SKM-1 treated with dmso at 0.1 percent for 144 hours (cell line): ENCODE measurements around the gene ACVR1.

Experiments
- DNase-seq: peaks from one replicate; lab custom pipeline; 2025; ENCODE audit not compliant: unreplicated experiment; lab: John Stamatoyannopoulos, UW

The ACVR1 gene

DNA sequence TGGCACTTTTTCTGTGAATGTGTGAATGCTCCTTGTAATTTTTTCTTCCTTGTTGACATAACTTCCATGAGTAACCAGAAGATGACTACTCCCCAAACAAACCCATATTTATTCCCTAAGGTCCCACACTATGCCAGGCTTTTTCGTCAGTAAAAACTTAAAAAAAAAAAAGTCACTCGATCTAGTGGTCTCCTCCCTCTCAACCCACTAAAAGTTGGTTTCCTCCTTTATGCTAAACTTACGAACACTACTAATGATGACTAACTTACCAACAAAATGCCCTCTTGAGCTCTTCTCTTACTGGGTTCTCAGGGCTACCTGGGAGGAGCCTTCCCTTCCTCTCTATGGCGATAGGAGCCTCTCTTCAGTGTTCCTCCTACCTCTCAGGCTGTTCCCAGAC, 18.2 kb downstream of the ACVR1 start:
- no peak for DNase-seq

DNA sequence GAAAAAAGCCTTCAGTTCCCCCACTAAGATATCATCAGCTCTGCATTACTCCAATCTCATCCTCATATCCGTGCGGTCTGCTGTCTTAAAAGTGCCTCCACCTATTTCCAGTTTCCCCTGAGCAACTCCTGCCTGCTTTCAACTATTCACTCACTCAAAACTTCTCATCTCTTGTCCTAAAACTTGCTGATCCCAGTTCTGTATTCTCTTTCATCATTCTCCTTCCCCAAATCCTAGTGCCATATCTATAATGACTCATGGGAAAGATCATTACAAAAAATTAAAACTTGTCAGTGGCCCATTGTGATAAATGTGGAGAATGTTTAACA, 20.0 kb downstream of the ACVR1 start:
- no peak for DNase-seq

DNA sequence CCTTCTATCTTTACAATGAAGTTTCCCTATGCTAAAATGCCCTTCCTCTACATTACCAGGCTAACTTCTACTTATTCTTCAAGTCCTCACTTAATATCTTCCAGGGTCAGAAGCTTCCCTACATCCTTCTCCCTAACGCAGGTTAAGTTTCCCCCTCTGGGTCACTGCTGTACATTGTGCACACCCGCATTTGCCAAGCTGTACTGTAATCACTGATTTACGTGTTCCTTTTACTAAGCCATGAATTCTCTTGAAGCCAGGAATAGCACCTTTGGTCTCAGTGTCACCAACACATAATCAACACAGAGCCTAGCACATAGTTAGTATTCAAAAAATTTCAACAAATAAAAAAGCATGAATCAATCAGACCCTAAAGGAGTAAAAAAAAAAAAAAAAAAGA, 22.3 kb downstream of the ACVR1 start:
- no peak for DNase-seq

DNA sequence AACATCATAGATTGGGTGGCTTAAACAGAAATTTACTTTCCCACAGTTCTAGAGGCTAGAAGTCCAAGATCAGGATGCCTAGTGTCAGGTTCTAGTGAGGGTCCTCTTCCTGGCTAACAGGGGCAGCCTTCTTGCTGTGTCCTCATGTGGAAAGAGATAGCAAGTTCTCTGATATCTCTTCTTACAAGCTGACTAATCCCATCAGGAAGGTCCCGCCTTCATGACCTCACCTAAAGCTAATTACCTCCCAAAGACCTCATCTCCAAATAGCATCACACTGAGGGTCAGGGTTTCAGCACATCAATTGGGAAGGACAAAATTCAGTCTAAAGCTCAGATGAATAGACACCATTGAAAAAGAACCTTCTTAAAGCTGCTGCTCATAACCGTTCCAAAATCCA, 22.9 kb downstream of the ACVR1 start:
- DNase-seq, result no peak

DNA sequence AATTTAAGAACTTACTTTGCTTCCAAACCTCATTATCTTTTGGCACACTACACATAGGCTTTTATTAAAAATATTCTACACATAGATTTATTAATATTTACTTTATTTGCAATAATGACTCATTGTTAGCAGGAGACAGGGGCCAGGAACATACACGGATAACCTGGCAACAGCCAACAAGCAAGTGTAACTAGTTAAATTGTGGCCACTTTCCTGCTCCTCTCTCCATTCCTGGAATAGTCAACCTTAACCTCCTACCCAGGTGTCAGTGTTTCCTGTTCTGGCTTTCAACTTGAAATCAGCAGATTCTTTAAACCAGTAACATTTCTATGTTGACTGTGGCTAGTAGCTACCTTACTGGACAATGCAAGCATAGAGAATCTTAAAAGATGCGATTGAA, 26.5 kb downstream of the ACVR1 start:
- DNase-seq, result no peak

DNA sequence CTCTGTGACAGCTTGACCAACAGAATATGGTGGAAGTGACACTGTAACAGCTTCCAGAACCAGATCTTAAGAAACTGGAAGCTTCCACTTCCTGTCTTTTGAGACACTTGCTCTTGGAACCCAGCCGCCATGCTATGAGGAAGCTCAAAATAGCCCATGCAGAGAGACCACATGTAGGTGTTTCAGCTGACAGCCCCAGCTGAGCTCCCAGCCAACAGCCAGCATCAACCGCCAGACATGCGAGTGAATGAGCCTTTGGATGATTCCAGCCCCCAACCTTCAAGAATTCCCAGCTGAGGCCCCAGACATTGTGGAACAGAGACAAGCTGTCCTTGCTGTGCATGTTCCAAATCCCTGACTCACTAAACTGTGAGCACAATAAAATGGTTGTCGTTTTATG, 27.9 kb downstream of the ACVR1 start:
- no peak for DNase-seq

DNA sequence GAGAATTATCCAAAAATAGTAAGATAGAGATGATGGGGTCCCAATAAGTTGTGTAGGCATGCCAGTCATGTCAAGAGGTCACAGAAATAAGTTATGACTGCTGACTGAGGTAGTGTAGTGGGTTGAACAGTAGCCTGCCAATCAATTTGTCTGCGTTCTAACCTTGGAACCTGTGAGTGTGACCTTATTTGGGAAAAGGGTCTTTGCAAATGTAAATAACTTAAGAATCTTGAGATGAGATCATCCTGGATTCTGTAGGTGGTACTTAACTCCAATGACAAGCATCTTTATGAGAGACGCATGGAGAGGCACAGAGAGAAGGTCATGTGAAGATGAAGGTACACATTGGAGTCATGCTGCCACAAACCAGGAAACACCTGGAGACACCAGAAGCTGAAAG, 31.0 kb downstream of the ACVR1 start:
- no peak for DNase-seq

DNA sequence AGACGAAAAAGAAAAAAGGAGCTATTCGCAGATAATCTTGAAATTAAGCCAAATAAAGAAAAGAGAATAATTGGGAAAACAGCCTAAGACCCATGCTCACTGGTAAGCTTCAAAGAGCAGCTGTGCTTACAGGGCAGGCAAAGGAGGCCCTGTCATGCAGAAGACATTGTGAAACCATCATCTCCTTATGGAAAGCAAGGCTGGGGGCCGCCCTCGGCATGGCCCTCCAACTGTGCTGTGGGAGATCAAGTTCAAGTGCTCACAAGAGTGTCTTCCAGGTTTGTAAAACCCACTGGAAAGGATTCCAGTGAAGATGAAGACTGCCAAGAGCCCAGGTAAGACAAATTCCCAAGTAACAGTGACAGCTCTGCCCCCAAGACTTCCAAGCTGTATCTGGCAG, 32.2 kb downstream of the ACVR1 start:
- DNase-seq, result no peak

DNA sequence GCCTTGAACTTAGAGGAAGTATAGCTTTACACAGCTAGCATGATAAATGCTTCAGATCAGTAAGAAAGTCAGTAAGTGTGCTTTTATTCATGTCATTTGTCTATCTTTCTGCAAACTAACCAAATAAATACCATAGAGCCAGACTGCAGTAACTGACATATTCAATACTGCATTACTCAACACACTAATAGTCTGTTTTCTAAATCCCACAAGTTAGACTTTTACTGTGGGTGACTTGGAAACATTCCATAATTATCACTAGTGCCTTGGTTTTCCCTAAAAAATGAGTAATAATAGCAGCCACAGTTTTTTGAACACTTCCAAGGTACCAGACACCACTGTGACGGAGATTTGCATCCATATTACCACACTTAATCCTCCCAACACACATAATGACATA, 33.0 kb downstream of the ACVR1 start:
- DNase-seq, result no peak

DNA sequence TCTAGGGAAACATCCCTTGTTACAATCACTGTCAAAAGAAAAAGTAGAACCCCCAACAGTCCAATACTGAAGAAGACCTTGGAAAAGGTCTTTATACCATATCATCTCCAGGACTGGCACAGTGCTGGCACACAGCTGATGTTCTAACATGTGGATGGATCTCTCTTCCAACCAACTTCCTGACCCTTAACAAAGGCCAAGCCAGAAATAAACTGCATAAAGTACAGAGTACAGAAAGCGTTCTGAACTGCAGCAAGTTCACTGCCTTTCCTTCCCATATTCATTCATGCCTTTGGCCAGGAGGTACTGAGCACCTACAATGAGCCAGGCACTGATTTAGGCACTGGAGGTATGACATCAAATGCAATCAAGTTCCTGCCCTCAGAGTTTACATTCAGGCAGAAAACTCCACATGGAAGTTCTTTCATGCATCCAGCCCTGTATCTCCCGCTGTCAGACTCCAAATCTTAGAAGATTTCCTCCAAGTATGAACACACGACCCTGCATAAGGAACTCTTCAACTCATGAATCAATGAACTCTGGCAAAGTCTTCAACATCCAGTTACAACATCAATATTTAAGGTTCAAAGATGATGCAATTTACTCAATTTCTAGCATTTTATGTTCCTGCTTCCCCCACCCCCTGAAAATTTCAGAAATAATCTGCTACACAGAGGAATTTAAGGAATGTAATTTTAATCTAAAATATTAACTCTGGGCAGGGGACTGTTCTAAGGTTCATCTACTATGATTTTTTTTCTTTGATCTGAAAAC, 33.8 kb downstream of the ACVR1 start:
- no peak for DNase-seq

DNA sequence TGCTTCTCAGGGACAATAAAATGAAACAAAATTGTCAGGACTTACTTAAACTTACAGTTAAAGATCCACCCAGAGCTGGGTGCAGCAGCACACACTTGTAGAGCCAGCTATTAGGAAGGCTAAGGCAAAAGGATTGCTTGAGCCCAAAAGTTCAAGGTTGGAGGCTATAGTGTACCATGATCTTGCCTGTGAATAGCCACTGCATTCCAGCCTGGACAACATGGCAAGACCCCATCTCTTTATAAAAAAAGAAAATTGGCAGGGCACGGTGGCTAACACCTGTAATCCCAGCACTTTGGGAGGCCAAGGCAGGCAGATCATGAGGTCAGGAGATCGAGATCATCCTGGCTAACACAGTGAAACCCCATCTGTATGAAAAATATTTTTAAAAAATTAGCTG, 34.6 kb downstream of the ACVR1 start:
- no peak for DNase-seq

DNA sequence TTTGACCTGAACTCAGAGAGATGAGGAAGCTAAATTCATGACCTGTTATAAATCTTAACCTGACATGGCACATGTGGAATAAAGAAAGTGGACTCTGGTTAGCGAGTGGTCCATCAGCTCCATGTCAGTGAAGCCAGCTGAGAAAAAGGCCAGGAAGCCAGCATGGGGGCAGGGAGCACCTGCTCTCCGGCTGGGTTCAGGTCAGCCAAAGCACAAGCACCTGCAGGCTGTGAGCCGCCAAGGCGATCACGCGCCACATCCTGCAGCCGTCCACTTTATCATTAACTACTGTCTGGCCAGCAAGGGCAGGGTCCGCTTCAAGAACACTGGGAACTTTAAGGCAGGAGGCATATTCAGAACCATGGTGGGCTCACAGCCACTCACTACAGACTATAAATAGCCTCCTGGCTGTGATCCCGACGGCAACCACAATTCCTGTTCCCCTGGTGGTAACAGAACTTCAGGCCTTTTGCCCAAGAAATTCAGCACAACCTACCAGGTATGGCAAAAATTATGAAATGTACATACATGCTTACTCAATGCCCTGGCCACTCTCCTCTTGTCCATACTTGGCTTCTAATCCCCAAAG, 35.5 kb downstream of the ACVR1 start:
- DNase-seq, result no peak

DNA sequence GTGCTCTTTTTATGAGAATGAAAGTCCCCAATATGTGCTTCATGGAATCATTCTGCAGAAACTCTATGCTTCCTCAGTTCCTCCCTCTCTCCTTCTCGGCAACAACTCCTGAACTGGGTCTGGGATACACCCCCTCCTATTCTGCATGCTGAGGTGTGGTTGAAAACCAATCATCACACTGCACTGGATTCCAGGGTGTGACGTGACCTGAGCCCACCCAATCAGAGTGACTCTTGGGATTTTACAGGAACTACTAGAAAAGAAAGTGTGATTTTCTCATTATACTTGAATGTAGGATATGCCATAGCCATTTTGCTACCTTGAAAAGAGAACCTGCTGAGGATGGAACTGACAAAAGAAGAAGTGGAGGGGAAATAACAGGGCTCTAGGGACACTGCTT, 36.3 kb downstream of the ACVR1 start:
- no peak for DNase-seq

DNA sequence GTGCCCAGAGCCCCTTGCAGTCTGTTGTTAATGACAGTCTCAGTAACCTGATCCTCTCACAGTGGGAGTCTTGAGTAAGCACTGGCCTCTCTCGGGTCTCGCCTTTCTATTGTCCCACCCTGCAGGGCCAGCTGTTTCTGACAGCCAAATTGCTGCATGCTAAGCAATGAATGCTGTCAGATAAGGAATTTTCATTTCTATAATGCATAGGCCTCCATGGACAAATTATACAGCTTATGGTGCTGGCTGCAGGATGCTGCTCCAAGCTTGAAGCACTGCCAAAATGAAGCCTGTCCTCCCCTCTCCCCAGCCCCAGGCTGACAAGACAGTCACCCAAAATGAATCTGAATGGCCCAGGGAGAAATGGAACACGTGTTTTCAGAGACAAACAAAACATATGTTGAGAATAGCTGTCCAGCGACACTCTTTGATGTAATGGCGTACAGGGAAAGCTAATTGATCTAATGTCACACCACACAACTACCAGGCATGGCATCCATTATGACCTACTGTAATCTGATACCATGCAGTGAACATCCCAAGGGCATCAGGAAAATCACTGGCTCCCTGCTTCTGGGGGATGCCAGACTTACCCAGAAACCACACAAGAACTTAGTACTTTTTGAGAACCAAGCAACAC, 36.8 kb downstream of the ACVR1 start:
- no peak for DNase-seq

DNA sequence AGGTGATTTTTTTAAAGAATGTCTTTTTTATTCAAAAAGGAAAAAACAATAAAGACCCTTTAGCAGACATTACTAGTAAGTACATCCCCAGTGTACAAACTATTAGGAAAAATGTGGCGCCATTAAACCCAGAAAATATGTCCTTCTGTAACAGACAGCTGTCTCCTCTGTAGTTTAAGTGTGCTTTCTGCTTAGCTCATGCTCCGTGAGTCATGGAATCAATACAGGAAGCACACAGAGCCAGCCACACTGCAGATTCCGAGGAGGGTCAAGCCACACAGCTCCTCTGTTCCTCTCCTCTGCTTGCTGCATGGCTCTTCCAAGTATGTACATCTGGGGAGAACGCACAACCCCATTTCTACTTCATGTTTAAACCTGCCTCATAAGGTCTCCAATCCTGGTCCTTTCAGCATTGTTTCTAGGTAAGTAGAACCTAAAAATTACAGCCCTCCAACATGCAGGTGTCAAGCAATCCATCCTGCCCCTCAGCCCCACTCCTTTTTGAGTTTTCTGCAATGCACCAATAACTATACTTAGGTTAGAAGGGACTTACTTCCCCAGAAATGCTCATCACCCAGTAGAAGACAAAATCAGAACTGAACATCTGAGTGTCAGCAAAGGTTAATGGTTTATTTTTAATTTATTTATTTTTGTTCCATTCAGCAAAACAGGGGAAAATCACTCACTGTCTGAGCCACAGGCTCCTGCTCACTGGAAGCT, 37.5 kb downstream of the ACVR1 start:
- DNase-seq, result peak; percentile 91

DNA sequence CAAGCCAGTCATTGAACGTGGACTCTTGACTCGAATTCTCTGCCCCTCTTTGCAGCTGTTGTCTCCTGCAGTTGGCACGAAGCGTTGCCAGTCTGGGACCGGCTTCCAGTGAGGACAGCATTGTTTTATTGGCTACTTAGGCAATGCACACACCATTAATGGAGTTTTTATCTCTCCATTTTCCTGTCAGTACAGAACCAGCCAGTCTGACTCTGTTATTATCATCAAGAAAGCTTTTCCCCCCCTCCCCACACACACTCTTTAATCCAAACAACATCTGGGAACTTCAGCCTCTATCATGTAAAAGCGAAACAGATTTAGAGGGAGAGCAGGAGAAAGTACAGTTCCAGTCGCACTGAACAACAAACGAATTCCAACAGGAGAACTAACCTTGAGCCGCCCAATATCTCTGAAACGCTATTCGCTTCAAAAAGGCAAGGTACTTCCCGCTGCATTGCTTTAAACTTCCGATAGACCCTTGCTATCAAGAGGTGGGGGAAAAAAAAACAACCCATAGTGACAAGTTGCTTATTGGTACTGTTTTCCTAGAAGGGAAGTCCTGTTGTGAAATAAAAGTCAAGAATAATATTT, 38.2 kb downstream of the ACVR1 start:
- no peak for DNase-seq

DNA sequence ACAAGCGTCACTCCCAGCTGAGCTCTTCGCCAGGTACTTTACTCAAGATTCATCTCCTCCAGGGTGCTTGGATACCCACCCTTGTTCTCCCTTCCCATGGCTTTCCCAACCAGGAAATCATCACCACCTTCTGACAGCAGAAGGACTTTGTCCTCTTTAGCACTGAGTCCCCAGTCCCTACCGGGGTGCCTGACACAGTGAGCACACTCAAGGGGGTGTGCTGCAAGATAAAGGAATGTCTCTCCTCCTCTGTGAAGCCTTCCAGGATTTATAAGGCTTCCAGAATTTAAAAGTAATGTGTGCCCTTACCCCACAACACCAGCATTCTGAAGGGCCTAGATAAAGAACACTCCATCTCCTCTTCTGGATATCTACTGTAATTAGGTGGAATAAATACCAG, 39.6 kb downstream of the ACVR1 start:
- no peak for DNase-seq

DNA sequence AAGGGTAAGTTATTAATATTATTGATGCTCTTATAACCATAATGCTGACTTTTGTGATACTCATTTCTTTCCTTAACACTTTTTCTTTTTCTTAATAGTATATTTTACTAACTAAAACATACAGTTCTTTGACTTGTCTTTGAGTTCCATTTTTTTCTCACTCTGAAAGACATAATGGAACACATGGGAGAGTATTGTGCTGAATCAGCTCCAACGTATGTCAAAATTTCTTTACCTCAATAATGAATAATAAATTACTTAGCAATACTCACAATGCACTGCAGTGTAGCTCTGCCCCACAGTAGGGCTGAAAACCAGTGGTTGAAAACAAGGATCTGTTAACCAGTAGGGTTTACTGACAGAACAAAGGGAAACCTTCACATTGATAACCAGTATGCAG, 40.7 kb downstream of the ACVR1 start:
- DNase-seq, result no peak

DNA sequence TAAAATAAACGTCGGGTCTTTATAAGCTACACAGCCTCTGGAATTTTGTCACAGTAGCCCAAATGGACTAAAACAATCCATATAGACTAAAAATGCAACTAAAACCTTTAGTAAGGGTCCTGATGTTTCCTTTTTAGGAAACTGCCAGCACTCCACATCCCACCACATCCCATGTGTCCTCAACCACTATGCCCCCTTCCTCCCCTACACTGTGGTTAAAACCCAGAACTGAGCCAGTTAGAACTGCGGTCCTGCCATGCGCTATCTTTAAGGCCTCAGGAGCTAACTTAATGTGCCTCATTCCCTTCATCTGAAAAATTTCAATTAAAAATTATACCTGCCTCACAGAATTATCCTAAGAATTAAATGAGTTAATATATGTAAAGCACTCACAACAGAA, 41.1 kb downstream of the ACVR1 start:
- no peak for DNase-seq

DNA sequence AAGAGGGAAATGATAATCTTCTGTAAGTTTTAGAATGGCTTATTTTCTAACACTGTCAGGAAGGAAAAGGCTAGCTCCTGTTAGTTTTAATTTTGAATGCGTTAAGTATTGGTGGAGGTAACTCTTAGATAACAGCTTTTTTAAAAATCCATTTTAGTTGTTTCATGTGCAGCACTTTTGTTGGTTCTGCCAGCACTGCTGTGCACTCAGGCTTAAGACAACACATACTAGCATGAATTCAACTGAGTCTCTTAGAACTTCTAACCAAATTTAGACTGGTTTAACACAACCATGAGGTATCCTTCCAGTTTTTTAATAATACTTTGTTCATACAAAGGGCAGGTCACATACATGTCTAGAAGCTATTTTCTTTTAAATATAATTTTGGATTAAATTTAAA, 42.4 kb downstream of the ACVR1 start:
- DNase-seq, result no peak

DNA sequence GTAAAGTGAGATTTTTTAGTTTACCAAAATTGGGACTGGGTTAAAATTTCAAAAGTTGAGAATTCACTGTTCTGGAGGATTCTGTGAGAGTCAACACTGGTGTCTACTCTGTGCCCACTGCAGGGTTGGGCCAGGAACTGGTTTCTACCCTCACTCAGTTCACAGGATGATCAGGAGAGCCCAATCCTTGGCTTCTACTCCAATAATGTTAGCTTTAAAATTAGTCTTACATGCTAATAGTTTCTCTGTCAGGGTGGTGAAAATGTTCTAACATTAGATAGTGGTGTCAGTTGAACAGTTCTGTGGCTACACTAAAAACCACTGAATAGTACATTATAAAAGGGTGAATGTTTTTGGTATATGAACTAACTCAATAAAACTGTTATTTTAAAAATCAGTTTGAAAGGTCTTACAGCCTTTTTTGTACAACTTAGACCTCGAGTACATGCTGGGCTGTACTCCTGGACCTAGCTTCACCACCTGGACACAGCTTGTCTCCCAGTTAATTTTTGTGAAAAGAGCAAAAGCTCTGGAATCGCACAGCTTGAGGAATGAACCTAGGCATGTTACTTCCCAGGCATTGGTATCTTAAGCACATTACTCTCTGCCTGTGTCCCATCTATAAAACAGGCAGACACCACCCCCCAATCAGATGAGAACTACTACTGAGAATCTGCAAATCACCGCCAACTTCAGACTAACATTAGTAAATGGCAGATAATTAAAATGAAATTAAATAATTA, 44.4 kb downstream of the ACVR1 start:
- no peak for DNase-seq
